GM19452 (cell line): ENCODE results near the gene DIO1.

Experiments
- ATAC-seq: cut with Tn5 transposase; IDR thresholded peaks from one replicate; pipeline ENCODE4 v1.9.1; 2021; ENCODE audit not compliant: unreplicated experiment

DIO1 gene

DNA sequence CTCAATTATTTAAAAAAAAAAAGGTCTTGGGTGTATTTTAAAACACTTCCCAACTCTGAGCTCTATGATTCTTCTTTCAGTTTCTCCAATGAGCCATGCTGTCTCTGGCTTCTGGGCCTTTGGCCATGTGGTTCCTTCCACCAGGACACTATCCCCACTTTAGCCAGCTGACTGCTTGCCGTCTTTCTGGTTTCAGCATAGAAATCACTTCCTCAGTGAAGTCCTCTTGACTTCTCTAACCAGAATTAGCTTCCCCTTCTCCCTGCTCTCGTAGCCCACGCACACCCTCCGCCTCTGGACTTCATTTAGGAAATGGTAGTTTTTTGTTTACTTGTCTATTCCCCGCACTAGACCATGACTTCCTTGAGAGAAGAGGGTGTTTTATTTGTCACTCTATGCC is 1.1 kb upstream of the DIO1 start:
- ATAC-seq = no peak

- ATAC-seq = no peak
Measured at GRCh38 chr1:53894644-53895043, 657 bp downstream of the DIO1 start.

GRCh38 chr1:53895421-53895820 is 1.4 kb downstream of the DIO1 start:
- ATAC-seq = no peak

GRCh38 chr1:53896635-53897229 is 2.7 kb downstream of the DIO1 start:
- no peak for ATAC-seq

DNA sequence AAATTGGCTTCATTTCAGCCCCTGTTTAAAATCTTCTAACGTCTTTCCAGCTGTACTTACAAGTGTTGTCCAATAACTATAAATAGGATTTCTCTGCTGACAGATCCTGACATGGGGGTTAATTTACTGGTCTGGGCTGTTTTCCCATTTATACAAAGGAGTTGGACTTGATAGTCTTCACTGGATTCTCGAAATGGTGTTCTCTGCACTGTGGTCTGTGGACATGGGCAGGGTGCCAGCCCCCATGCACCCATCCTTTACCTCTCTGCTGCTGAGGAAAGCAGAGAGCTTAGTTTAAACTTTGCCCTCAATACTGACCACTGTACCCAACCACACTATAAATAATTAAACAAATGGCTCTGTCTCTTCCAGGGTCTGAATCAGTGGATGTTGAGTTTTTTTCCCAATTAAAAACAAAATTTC is 5.2 kb downstream of the DIO1 start:
- no peak for ATAC-seq

DNA sequence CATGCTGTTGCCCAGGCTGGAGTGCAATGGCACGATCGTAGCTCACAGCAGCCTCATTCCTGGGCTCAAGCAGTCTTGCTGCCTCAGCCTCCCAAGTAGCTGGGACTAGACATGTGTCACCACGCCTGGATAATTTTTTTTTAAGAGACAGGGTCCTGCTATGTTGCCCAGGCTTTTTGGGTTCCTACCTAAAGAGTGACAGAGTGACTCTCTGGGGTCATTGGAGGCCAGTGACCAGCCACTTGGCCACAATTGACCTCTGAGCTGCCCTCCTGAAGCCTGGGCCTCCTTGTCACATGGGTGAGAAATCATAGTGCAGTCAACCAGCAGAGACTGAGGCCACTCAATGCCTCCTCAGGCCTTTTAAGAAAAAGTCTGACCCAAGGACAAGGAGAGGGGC is 5.7 kb downstream of the DIO1 start:
- ATAC-seq = no peak

- no peak for ATAC-seq
Measured at GRCh38 chr1:53902235-53903138, 8.5 kb downstream of the DIO1 start.

- ATAC-seq = no peak
Measured at GRCh38 chr1:53905509-53905908, 11.5 kb downstream of the DIO1 start.

DNA sequence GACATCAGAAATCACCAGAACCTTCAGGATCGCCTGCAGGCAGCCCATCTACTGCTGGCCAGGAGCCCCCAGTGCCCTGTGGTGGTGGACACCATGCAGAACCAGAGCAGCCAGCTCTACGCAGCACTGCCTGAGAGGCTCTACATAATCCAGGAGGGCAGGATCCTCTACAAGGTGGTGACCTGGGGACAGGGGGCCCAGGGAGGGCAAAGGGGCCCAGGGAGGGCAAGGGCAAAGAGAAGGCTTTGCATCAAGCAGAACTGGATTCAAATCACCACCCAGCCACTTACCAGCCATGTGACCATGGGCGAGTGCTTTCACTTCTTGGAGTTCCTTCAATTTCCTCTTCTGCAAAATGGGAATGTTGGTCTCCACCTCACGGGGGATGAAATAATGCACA is 12.1 kb downstream of the DIO1 start:
- no peak for ATAC-seq

DNA sequence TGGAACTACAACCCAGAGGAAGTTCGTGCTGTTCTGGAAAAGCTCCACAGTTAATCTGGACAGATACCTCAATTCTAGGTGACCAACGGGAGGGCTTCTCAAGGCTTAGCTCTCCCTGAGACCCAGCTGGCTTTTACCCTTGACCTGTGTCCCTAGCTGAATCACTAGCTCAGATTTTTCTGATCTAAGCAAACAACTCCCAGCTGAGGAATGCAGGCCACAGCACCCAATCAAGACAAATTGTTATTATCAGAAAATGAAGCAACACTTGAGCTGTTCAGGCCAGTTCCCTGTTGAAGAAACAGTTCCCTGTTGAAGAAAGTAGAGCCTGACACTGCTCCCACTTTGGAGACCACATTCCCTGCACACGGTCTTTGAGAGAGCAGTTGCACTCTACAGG is 16.0 kb downstream of the DIO1 start:
- ATAC-seq = no peak

GRCh38 chr1:53911442-53911841 is 17.5 kb downstream of the DIO1 start:
- no peak for ATAC-seq

DNA sequence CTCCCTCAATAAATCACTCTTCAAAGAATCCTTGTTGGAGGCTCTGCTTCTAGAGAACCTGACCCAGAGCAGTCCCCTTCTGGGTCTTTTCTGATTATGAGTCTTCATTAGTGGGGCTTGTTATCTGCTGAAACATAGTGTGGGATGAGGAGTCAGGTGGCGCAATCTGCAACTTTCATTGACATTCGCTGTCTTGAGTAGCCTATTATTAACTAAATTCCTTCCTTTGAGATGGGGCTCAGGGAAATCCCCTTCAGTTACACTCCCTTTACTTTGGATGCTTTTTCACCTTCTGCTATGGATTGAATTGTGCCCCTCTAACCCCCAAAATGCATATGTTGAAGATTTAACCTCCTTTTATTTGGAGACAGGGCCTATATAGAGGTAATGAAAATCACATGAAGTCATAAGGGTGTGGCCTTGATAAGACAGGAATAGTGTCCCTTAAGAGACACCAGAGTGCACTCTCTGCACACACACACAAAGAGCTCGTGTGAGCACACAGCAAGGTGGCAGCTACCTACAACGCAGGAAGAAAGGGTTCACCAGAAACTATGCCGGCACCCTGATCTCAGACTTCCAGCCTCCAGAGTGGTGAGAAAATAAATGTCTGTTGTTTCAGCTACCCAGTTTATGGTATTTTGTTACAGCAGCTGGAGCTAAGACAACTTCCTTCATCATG is 19.5 kb downstream of the DIO1 start:
- ATAC-seq = no peak

- ATAC-seq = no peak
Measured at GRCh38 chr1:53918343-53918742, 24.4 kb downstream of the DIO1 start.

GRCh38 chr1:53919675-53920066 is 25.7 kb downstream of the DIO1 start:
- no peak for ATAC-seq

GRCh38 chr1:53927376-53927881 is 33.4 kb downstream of the DIO1 start:
- ATAC-seq = no peak

DNA sequence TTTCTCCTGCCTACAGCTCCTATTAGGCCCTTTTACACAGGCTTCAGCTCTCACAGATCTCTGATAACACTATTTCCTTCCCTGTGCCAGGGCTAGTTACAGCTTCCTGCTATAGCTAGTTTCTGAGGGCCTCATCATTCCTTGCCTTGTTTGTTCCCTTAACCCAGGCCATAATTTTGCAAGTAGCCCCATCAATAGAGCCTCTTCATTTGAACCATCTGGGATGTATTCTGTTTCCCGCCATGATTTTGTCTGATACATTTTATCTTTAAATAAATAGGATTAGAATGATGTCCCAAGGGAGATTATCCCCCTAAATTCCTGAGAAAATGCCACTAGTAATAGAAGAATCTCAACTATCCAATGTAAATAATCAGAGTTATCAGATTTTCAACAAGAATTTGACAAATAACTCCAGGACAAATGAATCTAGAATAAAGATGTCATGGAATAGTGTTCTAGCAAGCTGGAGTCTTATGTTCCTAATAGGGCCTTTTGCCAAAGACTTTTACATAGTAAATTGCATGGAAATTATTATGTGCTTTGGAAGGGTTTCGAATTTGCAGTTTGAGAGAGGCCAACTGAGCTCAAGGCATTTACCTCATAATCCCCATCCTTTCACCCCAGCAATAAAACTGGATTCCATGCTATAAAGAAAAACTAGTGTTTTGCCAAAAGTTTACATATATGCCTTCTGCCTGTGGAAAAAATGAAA is 35.4 kb downstream of the DIO1 start:
- no peak for ATAC-seq

DNA sequence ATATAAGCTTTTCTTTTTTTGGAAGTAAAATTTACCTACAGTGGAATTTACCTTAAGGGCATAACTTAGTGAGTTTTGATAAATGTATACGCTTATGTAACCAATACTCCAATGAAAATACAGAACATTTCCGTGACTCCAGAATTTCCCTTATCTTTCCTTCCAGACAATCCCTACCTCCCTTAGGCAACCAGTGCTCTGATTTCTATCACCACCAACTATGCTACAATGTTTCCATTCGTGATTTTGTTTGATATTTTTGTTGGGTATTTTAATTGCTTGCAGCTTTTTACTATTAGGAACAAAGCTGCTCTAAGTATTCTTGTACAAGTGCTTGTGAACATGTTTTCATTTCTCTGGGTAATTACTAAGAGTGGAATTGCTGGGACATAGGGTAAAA is 36.9 kb downstream of the DIO1 start:
- no peak for ATAC-seq

GRCh38 chr1:53931523-53931922 is 37.5 kb downstream of the DIO1 start:
- ATAC-seq = no peak

- no peak for ATAC-seq
Measured at GRCh38 chr1:53934170-53934765, 40.3 kb downstream of the DIO1 start.

GRCh38 chr1:53936430-53936829 is 42.4 kb downstream of the DIO1 start:
- no peak for ATAC-seq
